GM23338 (cell line): ENCODE data around the gene COPB1. TPM values are rescaled to one million over a fixed set of nuclear protein-coding genes. Genes with fewer than 3 reads are reported as not detected.

ENCODE experiments used
- ATAC-seq: fragments of 200-7000 bp; cut with Tn5 transposase; 3 replicates; pipeline ENCODE4 v1.9.1; 2020
- DNase-seq: peaks from one replicate; pipeline ENCODE4 v3.0.0-alpha.2; 2015; ENCODE audit warnings: low spot score
- H2AFZ ChIP-seq: fragments of 200-600 bp; sonication (generic); 2 replicates; pipeline ENCODE4 v1.8.0; 2016; ENCODE audit warnings: antibody characterized with exemption, mild to moderate bottlenecking, moderate library complexity
- H3F3A ChIP-seq: fragments of 200-600 bp; sonication (generic); replicated peaks from 2 replicates; pipeline ENCODE4 v1.8.0; 2017; ENCODE audit warnings: antibody characterized with exemption, mixed run types, low read depth
- H3K27ac ChIP-seq: fragments of 200-600 bp; sonication (generic); 2 replicates; pipeline ENCODE4 v1.6.1; 2016; ENCODE audit warnings: low read depth
- H3K27me3 ChIP-seq: fragments of 200-600 bp; sonication (generic); 2 replicates; pipeline ENCODE4 v1.8.0; 2016; ENCODE audit warnings: mild to moderate bottlenecking, mixed run types, moderate library complexity; ENCODE audit not compliant: insufficient read depth
- H3K36me3 ChIP-seq: fragments of 200-600 bp; sonication (generic); 2 replicates; pipeline ENCODE4 v1.8.0; 2016; ENCODE audit warnings: mild to moderate bottlenecking; ENCODE audit not compliant: insufficient read depth
- H3K4me1 ChIP-seq: fragments of 200-600 bp; sonication (generic); 2 replicates; pipeline ENCODE4 v1.8.0; 2016; ENCODE audit warnings: mild to moderate bottlenecking, moderate library complexity; ENCODE audit not compliant: insufficient read depth
- H3K4me2 ChIP-seq: fragments of 200-600 bp; sonication (generic); 2 replicates; pipeline ENCODE4 v1.7.1; 2017; ENCODE audit warnings: mixed run types
- H3K4me3 ChIP-seq: fragments of 200-600 bp; sonication (generic); 2 replicates; pipeline ENCODE4 v1.6.1; 2016; ENCODE audit warnings: mixed run types
- H3K79me2 ChIP-seq: fragments of 200-600 bp; sonication (generic); replicated peaks from 2 replicates; pipeline ENCODE4 v1.8.0; 2017; ENCODE audit warnings: mild to moderate bottlenecking; ENCODE audit not compliant: insufficient read depth
- H3K9me2 ChIP-seq: fragments of 200-600 bp; sonication (generic); 2 replicates; pipeline ENCODE4 v1.8.0; 2017; ENCODE audit not compliant: insufficient read depth
- H4K20me1 ChIP-seq: fragments of 200-600 bp; sonication (generic); replicated peaks from 2 replicates; pipeline ENCODE4 v1.8.0; 2017; ENCODE audit warnings: mild to moderate bottlenecking; ENCODE audit not compliant: insufficient read depth
- H3K27ac Mint-ChIP-seq: 2 replicates; pipeline ENCODE4 v1.8.0; 2020; ENCODE audit warnings: inconsistent platforms, mild to moderate bottlenecking, moderate library complexity, mixed read lengths
- H3K27me3 Mint-ChIP-seq: 3 replicates; pipeline ENCODE4 v1.8.0; 2022; ENCODE audit warnings: low read depth, mild to moderate bottlenecking, moderate library complexity, mixed read lengths, inconsistent platforms; ENCODE audit not compliant: insufficient read depth, poor library complexity
- H3K36me3 Mint-ChIP-seq: 3 replicates; pipeline ENCODE4 v1.8.0; 2021; ENCODE audit warnings: low read depth, mild to moderate bottlenecking, inconsistent platforms, moderate library complexity, mixed read lengths
- H3K4me1 Mint-ChIP-seq: 3 replicates; pipeline ENCODE4 v1.8.0; 2020; ENCODE audit warnings: mild to moderate bottlenecking, inconsistent platforms, mixed read lengths
- H3K4me3 Mint-ChIP-seq: 3 replicates; pipeline ENCODE4 v1.8.0; 2021; ENCODE audit warnings: moderate library complexity, mild to moderate bottlenecking, inconsistent platforms, mixed read lengths
- H3K9me3 Mint-ChIP-seq: 3 replicates; pipeline ENCODE4 v1.8.0; 2020; ENCODE audit warnings: moderate library complexity, mild to moderate bottlenecking, inconsistent platforms, mixed read lengths
- CREB1 ChIP-seq: fragments of 250-450 bp; sonication (Bioruptor Pico); IDR thresholded peaks from 2 replicates; pipeline ENCODE4 v1.5.0; 2020; ENCODE audit warnings: low read depth, mild to moderate bottlenecking, moderate library complexity
- CTCF ChIP-seq, 2 experiments: fragments of 200-600 bp in 1 of 2; sonication (generic) in 1 of 2; conservative IDR thresholded peaks; 2 replicates each; pipeline versions ENCODE4 v1.5.1 to v1.6.1; 2016 to 2017; ENCODE audit warnings: antibody characterized with exemption in 2 of 2, low read depth in 2 of 2, mild to moderate bottlenecking in 2 of 2, moderate library complexity in 1 of 2
- ETS1 ChIP-seq: IDR thresholded peaks from 2 replicates; pipeline ENCODE4 v1.6.1; 2016; ENCODE audit warnings: antibody characterized with exemption
- EZH2 ChIP-seq: fragments of 200-600 bp; sonication (generic); IDR thresholded peaks from one replicate; pipeline ENCODE4 v1.8.0; 2017; ENCODE audit warnings: antibody characterized with exemption, mild to moderate bottlenecking, low read depth; ENCODE audit not compliant: unreplicated experiment
- EZH2phosphoT487 ChIP-seq: fragments of 200-600 bp; sonication (generic); IDR thresholded peaks from one replicate; pipeline ENCODE4 v1.8.1; 2018; ENCODE audit warnings: antibody characterized with exemption; ENCODE audit not compliant: unreplicated experiment
- JUNB ChIP-seq: IDR thresholded peaks from one replicate; pipeline ENCODE4 v1.6.1; 2016; ENCODE audit warnings: antibody characterized with exemption; ENCODE audit not compliant: unreplicated experiment
- NANOG ChIP-seq: IDR thresholded peaks from 2 replicates; pipeline ENCODE4 v1.6.1; 2016; ENCODE audit warnings: antibody characterized with exemption, borderline replicate concordance
- POLR2AphosphoS5 ChIP-seq: IDR thresholded peaks from 2 replicates; pipeline ENCODE4 v1.6.1; 2016; ENCODE audit warnings: antibody characterized with exemption, low read depth
- REST ChIP-seq: IDR thresholded peaks from one replicate; pipeline ENCODE4 v1.6.1; 2018; ENCODE audit warnings: antibody characterized with exemption; ENCODE audit not compliant: unreplicated experiment
- STAT1 ChIP-seq: IDR thresholded peaks from one replicate; pipeline ENCODE4 v1.6.1; 2016; ENCODE audit warnings: antibody characterized with exemption; ENCODE audit not compliant: unreplicated experiment
- ZNF114 ChIP-seq: fragments of 250-450 bp; sonication (Bioruptor Pico); IDR thresholded peaks from 2 replicates; pipeline ENCODE4 v1.5.0; 2020; ENCODE audit warnings: mild to moderate bottlenecking, moderate library complexity
- ZNF331 ChIP-seq: fragments of 250-450 bp; sonication (Bioruptor Pico); IDR thresholded peaks from 2 replicates; pipeline ENCODE4 v1.5.0; 2020; ENCODE audit warnings: low read depth, mild to moderate bottlenecking, moderate library complexity
- ZNF462 ChIP-seq: fragments of 250-450 bp; sonication (Bioruptor Pico); IDR thresholded peaks from 2 replicates; pipeline ENCODE4 v1.5.0; 2020; ENCODE audit warnings: mild to moderate bottlenecking, moderate library complexity
- polyA plus RNA-seq: library from polyadenylated mRNA; unstranded; fragments of >200 nt; fragmentation: Nextera tagmentation; extraction: Ambion mirVana; gene quantifications from 2 replicates; pipeline ENCODE4 v1.2.1, GENCODE V29; 2016
- total RNA-seq: library from RNA; depleted of rRNA; stranded (reverse); fragments of >200 nt; shearing (Covaris generic); gene quantifications from 2 replicates; pipeline ENCODE4 v1.2.3, GENCODE V29; 2014

The COPB1 gene
- total and polyA plus RNA-seq, 2 experiments from 2014 or later, result 42.3 to 104 TPM

GRCh38 chr11:14500181-14500651 is 605 bp upstream of the COPB1 start (continued):
- TF ChIP-seq CTCF (conservative IDR thresholded peaks at IDR 0.05; ENCODE audit: low read depth in 2 of 2) (no peak), STAT1 (no peak), JUNB (no peak)

GRCh38 chr11:14499178-14499559 is 442 bp downstream of the COPB1 start:
- Mint-ChIP-seq H3K9me3 (no peaks in the 10 kb centered on the region), H3K4me1 (peaks cover 4% of the 10 kb centered on the region; the same call in 1 of the 3 replicates), H3K36me3 (peaks cover 21% of the 10 kb centered on the region; the same call in 2 of the 3 replicates), H3K27ac (peak overlapping the region; percentile 74), H3K27me3 (peaks cover 2% of the 10 kb centered on the region), H3K4me3 (peak overlapping the region; percentile 91)
- Histone ChIP-seq H3K4me2 (peak overlapping the region; percentile 81), H2AFZ (no peak overlapping the region), H3F3A (no peaks in the 10 kb centered on the region), H3K9me2 (no peaks in the 10 kb centered on the region), H3K36me3 (peaks cover 16% of the 10 kb centered on the region), H3K4me3 (peak overlapping the region; percentile 60), H4K20me1 (no peaks in the 10 kb centered on the region), H3K27me3 (no peaks in the 10 kb centered on the region), H3K27ac (no peak overlapping the region; the same call in 1 of the 2 replicates), H3K79me2 (peaks cover 26% of the 10 kb centered on the region), H3K4me1 (no peaks in the 10 kb centered on the region)
- peak; percentile 56 for DNase-seq
- ATAC-seq, result peak; percentile 63
- no peak for TF ChIP-seq POLR2AphosphoS5
- no peak for TF ChIP-seq REST
- no peak for TF ChIP-seq ZNF331
- no peak for TF ChIP-seq STAT1
- TF ChIP-seq JUNB, result no peak
- TF ChIP-seq ZNF114 (CRISPR knock-in tag), result no peak
- TF ChIP-seq EZH2phosphoT487, result no peak
- no peak for TF ChIP-seq EZH2
- TF ChIP-seq CREB1, result no peak
- no peak for TF ChIP-seq ZNF462 (CRISPR knock-in tag)
- no peak for TF ChIP-seq NANOG
- no peak for TF ChIP-seq ETS1
